ENCODE results near the gene RNF227.
A peak's percentile ranks its signal among the peaks of the same experiment; 100 is the strongest.
"Not testable (repeated sequence)": the region's sequence is repeated elsewhere in the genome, so short reads cannot be mapped to it uniquely, and the experiment has no call there.

RNF227 gene

GRCh38 chr17:7915611-7916384, at the start of gene RNF227:
Gene RNF227, minus strand, starts transcription at chr17:7916289. Its CDS starts 94 bp downstream, at chr17:7916195.
- peak; percentile 85 for DNase-seq (ENCODE audit: low spot score)

GRCh38 chr17:7961421-7961820, 45.3 kb upstream of the RNF227 start:
- no peak for DNase-seq (ENCODE audit: low spot score)

DNA sequence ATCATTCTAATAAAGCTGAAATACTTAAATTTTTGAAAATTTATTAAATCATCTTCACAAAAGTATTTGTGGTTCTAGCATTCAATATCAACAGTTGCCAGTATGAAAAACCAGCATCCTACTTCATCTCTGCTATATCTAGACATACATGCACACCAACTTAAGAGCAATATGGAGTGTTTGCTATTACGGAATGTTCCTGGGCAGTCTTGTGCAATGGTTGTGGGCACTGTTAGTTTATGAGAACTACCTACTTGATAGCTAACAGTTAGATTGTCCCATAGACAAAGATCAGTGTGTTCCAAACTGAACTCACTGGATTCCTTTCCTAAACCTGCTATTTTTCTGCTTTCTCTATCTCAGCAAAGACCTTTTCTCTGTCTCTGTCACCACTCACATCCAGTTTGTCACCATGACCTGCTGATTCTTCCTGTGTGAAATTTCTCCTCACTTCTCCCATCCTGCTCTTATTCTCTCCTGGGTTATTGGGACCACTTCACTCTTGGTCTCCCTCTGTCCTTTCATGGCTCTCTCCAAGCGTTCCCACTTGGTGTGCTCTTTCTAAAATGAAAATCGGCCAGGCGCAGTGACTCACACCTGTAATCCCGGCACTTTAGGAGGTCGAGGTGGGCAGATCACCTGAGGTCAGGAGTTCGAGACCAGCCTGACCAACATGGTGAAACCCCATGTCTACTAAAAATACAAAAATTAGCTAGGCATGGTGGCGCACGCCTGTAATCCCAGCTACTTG, 43.6 kb upstream of the RNF227 start:
- no peak for DNase-seq (ENCODE audit: low spot score)

- DNase-seq (ENCODE audit: low spot score), result no peak
Measured at GRCh38 chr17:7956228-7956965, 40.3 kb upstream of the RNF227 start.

- no peak for DNase-seq (ENCODE audit: low spot score)
Measured at GRCh38 chr17:7955414-7956227, 39.5 kb upstream of the RNF227 start.

- DNase-seq (ENCODE audit: low spot score), result not testable (repeated sequence)
Measured at GRCh38 chr17:7953266-7953665, 37.2 kb upstream of the RNF227 start.

- peak; percentile 81 for DNase-seq (ENCODE audit: low spot score)
Measured at GRCh38 chr17:7951143-7951792, 35.2 kb upstream of the RNF227 start.

- DNase-seq (ENCODE audit: low spot score), result no peak
Measured at GRCh38 chr17:7950578-7950977, 34.5 kb upstream of the RNF227 start.

GRCh38 chr17:7947651-7948050, 31.6 kb upstream of the RNF227 start:
- DNase-seq (ENCODE audit: low spot score), result no peak

- no peak for DNase-seq (ENCODE audit: low spot score)
Measured at GRCh38 chr17:7946441-7946840, 30.4 kb upstream of the RNF227 start.

DNA sequence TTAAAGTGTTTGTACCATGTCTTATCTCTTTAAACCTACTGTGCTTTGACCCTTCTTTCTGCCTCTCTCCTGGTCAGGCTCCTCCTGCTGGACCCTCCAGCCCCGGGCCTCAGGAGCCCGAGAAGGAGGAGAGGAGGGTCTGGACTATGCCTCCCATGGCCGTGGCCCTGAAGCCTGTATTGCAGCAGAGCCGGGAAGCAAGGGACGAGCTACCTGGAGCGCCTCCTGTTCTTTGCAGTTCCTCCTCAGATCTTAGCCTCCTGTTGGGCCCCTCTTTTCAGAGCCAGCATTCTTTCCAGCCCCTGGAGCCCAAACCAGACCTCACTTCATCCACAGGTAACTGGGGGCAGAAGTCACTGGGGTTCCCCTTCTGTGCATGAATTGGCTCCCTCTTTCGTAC, 29.6 kb upstream of the RNF227 start:
- DNase-seq (ENCODE audit: low spot score), result no peak

- no peak for DNase-seq (ENCODE audit: low spot score)
Measured at GRCh38 chr17:7944326-7944725, 28.2 kb upstream of the RNF227 start.

- no peak for DNase-seq (ENCODE audit: low spot score)
Measured at GRCh38 chr17:7943291-7943690, 27.2 kb upstream of the RNF227 start.

DNA sequence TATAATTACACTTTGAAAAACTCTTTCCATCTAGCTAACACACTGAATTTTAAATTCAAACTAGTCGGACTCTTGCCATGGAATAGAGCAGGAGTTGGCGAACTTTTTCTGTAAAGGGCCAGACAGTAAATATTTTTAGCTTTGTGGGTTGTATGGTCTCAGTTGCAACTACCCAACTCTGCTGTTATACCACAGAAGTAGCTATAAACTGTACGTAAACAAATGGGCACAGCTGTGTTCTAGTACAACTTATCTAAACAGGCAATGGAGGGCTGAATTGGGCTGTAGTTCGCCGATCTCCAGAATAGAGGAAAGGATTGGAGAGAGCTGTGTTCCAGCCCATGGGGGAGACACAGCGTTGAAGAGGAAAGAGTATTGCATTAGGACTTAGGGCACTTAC, 24.7 kb upstream of the RNF227 start:
- DNase-seq (ENCODE audit: low spot score), result no peak

DNA sequence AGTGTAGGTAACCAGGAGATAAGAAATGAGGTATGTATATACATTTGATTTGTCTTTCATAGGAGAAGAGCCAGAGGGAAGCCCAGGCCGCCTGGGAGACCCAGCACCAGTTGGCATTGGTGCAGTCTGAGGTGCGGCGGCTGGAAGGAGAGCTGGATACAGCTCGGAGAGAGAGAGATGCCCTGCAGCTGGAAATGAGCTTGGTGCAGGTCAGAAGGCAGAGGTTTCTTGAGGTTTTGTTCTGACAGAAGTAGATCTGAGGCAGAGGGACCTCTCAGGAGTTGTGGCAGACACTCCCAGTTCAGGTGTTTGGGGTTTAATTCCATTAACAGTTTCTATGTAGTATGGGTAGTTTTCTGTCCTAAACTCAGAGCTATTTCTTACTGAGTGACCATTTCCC, 23.9 kb upstream of the RNF227 start:
- DNase-seq (ENCODE audit: low spot score), result no peak

GRCh38 chr17:7935859-7936258, 19.8 kb upstream of the RNF227 start:
- DNase-seq (ENCODE audit: low spot score), result no peak

GRCh38 chr17:7932949-7933348, 16.9 kb upstream of the RNF227 start:
- peak; percentile 34 for DNase-seq (ENCODE audit: low spot score)

GRCh38 chr17:7932483-7932891, 16.4 kb upstream of the RNF227 start:
- DNase-seq (ENCODE audit: low spot score), result peak; percentile 17

DNA sequence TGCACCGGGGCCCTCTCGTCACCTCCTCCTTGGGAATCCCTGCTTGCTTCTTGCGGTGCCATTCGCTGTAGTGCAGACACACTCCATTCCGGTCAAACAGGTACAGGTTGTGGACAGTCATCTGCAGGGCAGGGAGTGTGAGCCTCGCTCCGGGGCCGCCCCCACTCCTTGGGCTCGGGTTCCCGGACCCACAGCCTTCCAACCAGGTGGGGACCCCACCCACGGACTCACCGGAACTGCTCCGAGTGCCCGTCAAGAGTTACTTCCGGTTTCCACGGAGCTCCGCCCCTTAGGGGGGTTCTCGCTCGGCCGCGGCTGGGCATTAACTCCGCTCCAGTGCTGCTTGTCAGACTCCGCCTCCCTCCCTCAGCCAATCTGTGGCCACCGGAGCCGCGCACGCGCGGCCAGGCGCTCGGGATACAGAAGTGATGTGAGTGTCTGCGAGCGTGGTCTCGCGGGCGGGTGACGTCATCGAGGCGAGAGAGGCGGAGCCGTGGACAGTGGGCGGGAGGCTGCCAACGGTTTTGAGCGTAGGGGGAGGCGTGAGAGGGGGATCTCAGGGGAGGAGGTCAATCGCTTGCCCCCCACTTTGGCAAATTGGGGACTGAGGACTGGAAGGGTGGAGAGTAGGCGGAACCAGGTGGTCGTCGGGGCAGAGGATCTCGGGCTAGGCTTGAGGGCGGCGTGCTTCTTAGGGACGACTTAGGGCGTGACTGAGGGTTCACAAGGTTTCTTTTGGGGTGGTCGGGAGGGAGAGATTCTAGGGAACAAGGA, 15.8 kb upstream of the RNF227 start, which contains the start of the genes CNTROB and TRAPPC1:
Gene CNTROB (plus strand): TSS at position 498 of the 774 bp plus-strand sequence. CDS start 874 bp downstream, outside the sequence.
Gene TRAPPC1 (minus strand): TSS at position 238 of the 774 bp plus-strand sequence. CDS start 117 bp downstream, at position 121.
- DNase-seq (ENCODE audit: low spot score), result peak; percentile 100

Measured in activated CD4-positive, alpha-beta T cell treated with anti-CD3 and anti-CD28 coated beads, Interleukin-2, Interleukin-4, amounts not matched to agents 100 ng/mL and 50 ng/mL, durations not matched to agents 16 hours and 8 hours (primary cell).